Ovary (tissue), 3 donors: Measurements from ENCODE around the gene UFD1.

ENCODE experiments used
- CTCF ChIP-seq, 3 donors: fragments of 450-650 bp in 2 of 3; fragments of 200-600 bp in 1 of 3; IDR thresholded peaks; one replicate each; pipeline versions ENCODE4 v1.5.1 to v1.8.0; 2016 to 2022; ENCODE audit warnings: antibody characterized with exemption in 3 of 3, mild to moderate bottlenecking in 1 of 3
- EP300 ChIP-seq: sonication (generic); formaldehyde crosslinking; IDR thresholded peaks from one replicate; pipeline ENCODE4 v1.6.1; 2017; ENCODE audit warnings: antibody characterized with exemption
- donor health status: DM: no; HTN: no; CAD: no.

DNA sequence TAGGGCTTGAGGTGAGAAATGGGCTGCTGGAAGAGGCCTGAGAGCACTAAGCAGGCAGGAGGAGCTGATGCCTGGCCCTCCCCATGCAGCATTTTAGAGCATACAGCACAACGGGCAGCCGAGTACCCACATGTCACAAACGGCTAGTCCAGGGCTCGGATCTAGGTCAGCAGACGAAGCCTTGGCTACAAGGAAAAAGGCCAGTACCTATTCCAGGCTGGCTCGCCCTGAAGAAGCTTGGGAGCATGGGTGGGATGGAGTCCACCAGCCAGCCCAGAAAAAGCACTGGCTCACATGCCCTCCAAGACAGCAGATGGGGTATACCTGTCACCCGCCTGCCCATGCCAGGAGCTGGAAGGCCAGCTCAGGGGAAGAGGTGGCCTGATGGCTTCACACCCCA lies 9.6 kb downstream of the UFD1 start:
- TF ChIP-seq CTCF (IDR thresholded peaks at IDR 0.05) (no peak), EP300 (no peak)
